ENCODE data around the gene ABCA4. TPM values are rescaled to one million over a fixed set of nuclear protein-coding genes. Genes with fewer than 3 reads are reported as not detected.

The ABCA4 gene
- total and polyA plus RNA-seq, 2 of the 8 experiments (the other 6 are each of a cell fraction or from before 2014, with no cell fraction given) = 0.06 TPM; not detected in 1

DNA sequence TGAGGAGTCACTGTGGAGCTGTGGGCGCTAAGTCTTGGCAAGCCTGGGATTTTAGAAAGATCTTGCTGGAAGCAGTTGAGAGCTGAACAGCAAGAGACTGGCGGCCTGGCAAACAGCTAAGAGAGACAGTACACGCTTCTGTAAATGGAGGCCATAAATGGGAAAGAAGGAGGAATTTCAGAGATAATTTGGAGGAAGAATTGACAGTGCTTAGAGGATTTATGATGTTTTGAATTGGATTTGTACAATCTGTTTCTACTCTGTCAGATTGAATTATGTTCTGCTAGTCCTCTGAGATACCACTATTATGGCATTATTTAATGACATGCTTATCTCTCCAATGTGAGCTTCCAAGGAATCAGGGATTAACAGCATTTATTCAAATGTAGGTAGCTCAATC lies 50.1 kb downstream of the ABCA4 start:
- peaks cover 38 to 59% (median 52%) of the 10 kb centered on the region in 4 experiments for H3K27me3 ChIP-seq (replicated peaks in 1 of 4; ENCODE audit: control insufficient read depth in 3 of 4, extremely low read depth in 1 of 4, insufficient read depth in 3 of 4, low read length in 3 of 4)
- no peak overlapping the region for H3K14ac ChIP-seq (ENCODE audit: insufficient read length)
- no peak overlapping the region for H4K8ac ChIP-seq (ENCODE audit: extremely low read depth, insufficient read depth, low read length)
- H3K9me3 ChIP-seq (ENCODE audit: insufficient read depth in 2 of 2, low read depth in 1 of 2, low read length in 1 of 2) = no peaks in the 10 kb centered on the region
- no peak for TF ChIP-seq BCL11A (IDR thresholded peaks at IDR 0.05; ENCODE audit: low read depth in 2 of 2, low read length in 2 of 2)
- TF ChIP-seq POLR2AphosphoS5 (IDR thresholded peaks at IDR 0.05; ENCODE audit: low read depth, low read length) = no peak
- TF ChIP-seq HDAC6 (IDR thresholded peaks at IDR 0.05; ENCODE audit: low read depth, low read length) = no peak
- no peak for TF ChIP-seq NANOG (IDR thresholded peaks at IDR 0.05; ENCODE audit: insufficient read depth, low read depth, low read length, poor library complexity, severe bottlenecking)
- no peak for TF ChIP-seq RFX5 (IDR thresholded peaks at IDR 0.05; ENCODE audit: borderline replicate concordance, low read depth, low read length)
- TF ChIP-seq RXRA (IDR thresholded peaks at IDR 0.05; ENCODE audit: insufficient read depth, low read depth, low read length) = no peak
- H3K36me3 ChIP-seq (ENCODE audit: control insufficient read depth in 2 of 4, insufficient read depth in 4 of 4, low read length in 3 of 4) = no peaks in the 10 kb centered on the region
- peaks cover 0 to 9% of the 10 kb centered on the region in 2 experiments for H4K20me1 ChIP-seq (replicated peaks in 1 of 2; ENCODE audit: control insufficient read depth in 1 of 2, insufficient read depth in 2 of 2, low read length in 2 of 2)
- CTCF ChIA-PET (ENCODE audit: partially characterized antibody) = interaction anchor here (0.9 to 12.6 kb wide), 10 partner anchors 10 to 265 kb away, joined by 3 to 119 read pairs (median 6); no protein-coding TSS in a partner anchor
- H3K23me2 ChIP-seq (ENCODE audit: low read depth, low read length) = no peaks in the 10 kb centered on the region
- no peak overlapping the region for H2BK120ac ChIP-seq (replicated peaks; ENCODE audit: low read depth, low read length)
- H2BK15ac ChIP-seq (ENCODE audit: low read length) = no peak overlapping the region
- DNase-seq (ENCODE audit: low read depth in 1 of 2, low spot score in 2 of 2) (no peak), FAIRE-seq (no peak)
- H3K4me2 ChIP-seq (ENCODE audit: insufficient read depth in 1 of 2, low read depth in 2 of 2, low read length in 2 of 2) = no peak overlapping the region
- WGBS, 2 experiments (ENCODE audit: extremely low coverage in 1 of 2, insufficient coverage in 1 of 2, insufficient read length in 1 of 2, insufficient replicate concordance in 2 of 2, low coverage in 1 of 2, low lambda C conversion rate in 2 of 2, missing lambda C conversion rate in 1 of 2) = 89% methylated on average over 3 of the region's 3 CpGs; no CpG with 5 or more reads in 1 of the 2 experiments
- H4K91ac ChIP-seq (replicated peaks; ENCODE audit: insufficient read length, low read length) = no peak overlapping the region
- no peak overlapping the region for H3K9ac ChIP-seq (replicated peaks in 1 of 4; ENCODE audit: extremely low read depth in 1 of 4, low read depth in 3 of 4, low read length in 3 of 4)
- POLR2A ChIA-PET (ENCODE audit: partially characterized antibody) = interaction anchor here (2.1 kb wide), 1 partner anchor 10 kb away, joined by 4 read pairs; no protein-coding TSS in a partner anchor
- no peak overlapping the region for H2AFZ ChIP-seq (ENCODE audit: low read length)
- no peak overlapping the region for H3K4me3 ChIP-seq (ENCODE audit: extremely low read depth in 1 of 4, insufficient read depth in 2 of 4, low read depth in 3 of 4, low read length in 4 of 4)
- no peak overlapping the region for H2BK12ac ChIP-seq (ENCODE audit: low read depth, low read length)
- H3K4me1 ChIP-seq (replicated peaks in 1 of 4; ENCODE audit: control insufficient read depth in 3 of 4, insufficient read depth in 4 of 4, low read length in 3 of 4) = 0 out of 7 replicates have a peak, but pooled peaks cover 0 to 4% (median 0%) of the 10 kb centered on the region in 4 experiments
- H3K79me1 ChIP-seq (ENCODE audit: low read depth, low read length) = no peaks in the 10 kb centered on the region
- H4K5ac ChIP-seq (ENCODE audit: insufficient read length, low read depth, low read length) = no peak overlapping the region
- H3K4ac ChIP-seq (replicated peaks; ENCODE audit: insufficient read length, low read depth, low read length) = no peak overlapping the region
- no peak overlapping the region for H2BK20ac ChIP-seq (ENCODE audit: low read length)
- H2AK5ac ChIP-seq (ENCODE audit: low read depth, low read length) = no peak overlapping the region
- no peak overlapping the region for H3K27ac ChIP-seq (ENCODE audit: low read depth, low read length)
- H3K18ac ChIP-seq (ENCODE audit: extremely low read depth, low read length) = no peak overlapping the region
- no peak overlapping the region for H3K56ac ChIP-seq (replicated peaks; ENCODE audit: insufficient read length, low read depth, low read length)
- no peak overlapping the region for H3K23ac ChIP-seq (ENCODE audit: insufficient read length)
- no peaks in the 10 kb centered on the region for H3K79me2 ChIP-seq (ENCODE audit: control insufficient read depth in 1 of 2, insufficient read depth in 2 of 2, low read length in 2 of 2)
- H2BK5ac ChIP-seq (ENCODE audit: low read depth, low read length) = no peak overlapping the region
